Spleen (tissue), 7 donors: ENCODE data around the gene DEPDC5.

ENCODE experiments used
- CTCF ChIP-seq, 11 experiments: fragments of 200-600 bp in 7 of 11; fragments of 450-650 bp in 4 of 11; sonication (generic) in 4 of 11; IDR thresholded peaks in 8 of 11; conservative IDR thresholded peaks in 3 of 11; 1 replicate in 7 of 11; 2 replicates in 4 of 11; pipeline versions ENCODE4 v1.4.0 to v1.8.0; 2016 to 2021; ENCODE audit warnings: antibody characterized with exemption in 11 of 11, inconsistent platforms in 4 of 11, mild to moderate bottlenecking in 1 of 11
- POLR2AphosphoS5 ChIP-seq, 3 donors: sonication (generic); formaldehyde crosslinking; IDR thresholded peaks; one replicate each; pipeline ENCODE4 v1.5.1; 2017; ENCODE audit warnings: antibody characterized with exemption in 3 of 3
- donor health status: DM: no; HTN: no; CAD: no; lungs with moderate emphysema.
- donor health status: DM: no; HTN: no; CAD: no.
- donor health status: DM: no; HTN: no; CAD: no.

- TF ChIP-seq CTCF (IDR thresholded peaks at IDR 0.05 in 8 of 11, conservative IDR thresholded peaks at IDR 0.05 in 3 of 11) (no peak), POLR2AphosphoS5 (IDR thresholded peaks at IDR 0.05) (no peak)
These were observed 191.6 kb downstream of the DEPDC5 start for GRCh38 chr22:31945443-31945855.
